Measurements from ENCODE around the gene RASGRF2.
"Not testable (repeated sequence)": the region's sequence is repeated elsewhere in the genome, so short reads cannot be mapped to it uniquely, and the experiment has no call there.

The RASGRF2 gene

GRCh38 chr5:81080809-81081460 is 120.8 kb downstream of the RASGRF2 start:
- DNase-seq, result no peak

- DNase-seq, result no peak
Measured at GRCh38 chr5:81081461-81081835, 121.3 kb downstream of the RASGRF2 start.

- DNase-seq, result no peak
Measured at GRCh38 chr5:81086881-81087281, 126.7 kb downstream of the RASGRF2 start.

DNA sequence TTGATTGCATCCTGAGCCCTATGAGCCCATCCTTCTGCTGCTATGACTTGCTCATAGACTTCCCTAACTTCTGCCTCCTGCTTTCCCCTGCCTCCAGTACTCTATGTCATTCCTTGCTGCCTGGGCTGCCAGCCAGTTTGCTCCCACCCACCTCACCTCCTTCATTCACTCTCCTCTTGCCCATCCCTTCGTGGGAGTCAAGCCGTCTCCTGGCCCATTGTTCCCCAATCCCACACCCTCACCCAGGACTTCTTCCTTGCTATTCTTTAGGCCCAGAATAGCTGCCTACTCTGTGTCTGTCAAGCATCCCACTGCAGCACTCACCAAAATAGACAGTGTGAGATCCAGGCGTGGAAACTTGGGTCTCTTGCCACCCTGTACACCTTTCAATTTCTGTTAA is 131.0 kb downstream of the RASGRF2 start:
- DNase-seq, result no peak

DNA sequence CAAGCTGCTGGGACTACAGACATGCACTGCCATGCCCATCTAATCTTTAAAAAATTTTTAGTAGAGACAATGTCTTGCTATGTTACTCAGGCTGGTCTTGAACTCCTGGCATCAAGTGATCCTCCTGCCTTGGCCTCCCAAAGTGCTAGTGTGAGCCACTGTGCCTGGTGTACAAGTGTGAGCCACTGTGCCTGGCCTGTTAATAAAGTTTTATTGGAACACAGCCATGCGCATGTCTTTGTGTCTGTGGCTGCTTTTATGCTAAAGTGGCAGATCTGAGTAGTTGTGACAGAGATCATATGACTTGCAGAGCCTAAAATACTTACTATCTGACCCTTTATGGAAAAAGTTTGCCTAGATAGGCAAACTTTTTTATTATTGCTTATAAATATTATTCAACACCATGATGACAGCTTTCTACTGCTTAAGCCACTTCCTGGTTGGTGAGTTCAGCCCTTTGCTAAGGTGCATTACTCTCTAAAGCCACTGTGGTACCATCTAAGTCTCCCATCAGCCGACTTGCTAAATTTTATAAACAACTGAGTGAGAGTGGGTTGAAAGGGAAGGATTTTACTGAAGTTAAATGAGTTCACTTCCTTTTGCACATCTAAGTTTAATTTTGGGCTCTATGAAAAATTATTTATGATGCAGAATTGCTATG is 133.5 kb downstream of the RASGRF2 start:
- DNase-seq, result no peak

DNA sequence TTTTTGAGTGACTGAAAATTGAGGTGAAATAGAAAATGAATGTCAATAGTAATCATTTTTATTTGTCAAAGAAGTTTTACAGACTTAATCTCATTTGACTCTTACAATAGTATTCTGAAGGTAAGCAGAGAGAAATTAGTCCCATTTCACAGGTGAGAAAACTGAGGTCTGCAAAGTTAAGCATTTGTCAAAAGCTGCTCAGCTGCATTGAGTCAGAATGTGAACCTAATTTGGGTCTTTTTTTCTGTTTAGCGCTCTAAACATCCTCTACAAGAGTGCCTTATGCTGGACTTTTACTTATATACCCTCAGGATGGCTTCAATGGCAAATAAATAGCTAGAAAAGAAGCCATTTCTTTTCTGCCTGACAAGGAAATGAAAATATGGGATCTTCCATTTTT is 135.7 kb downstream of the RASGRF2 start:
- no peak for DNase-seq

DNA sequence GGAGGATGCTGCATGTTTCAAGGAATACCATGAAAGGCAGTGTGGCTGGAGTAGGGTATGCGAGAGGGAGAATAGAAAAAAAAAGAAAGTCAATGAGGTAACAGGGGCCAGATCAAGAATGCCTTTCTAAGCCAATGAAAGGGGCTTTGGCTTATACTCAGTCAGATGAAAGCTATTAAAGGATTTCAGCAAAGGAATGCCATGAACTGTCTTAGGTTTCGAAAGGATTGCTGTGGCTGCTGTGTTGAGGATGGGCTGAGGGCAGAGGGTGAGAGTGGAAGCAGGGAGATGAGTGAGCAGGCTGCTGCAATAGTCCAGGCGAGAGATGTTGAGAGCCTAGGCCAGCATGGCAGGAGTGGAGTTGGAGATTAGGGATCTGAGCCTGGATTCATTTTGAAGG is 137.6 kb downstream of the RASGRF2 start:
- DNase-seq, result no peak

GRCh38 chr5:81105261-81105877 is 145.2 kb downstream of the RASGRF2 start:
- DNase-seq, result no peak

DNA sequence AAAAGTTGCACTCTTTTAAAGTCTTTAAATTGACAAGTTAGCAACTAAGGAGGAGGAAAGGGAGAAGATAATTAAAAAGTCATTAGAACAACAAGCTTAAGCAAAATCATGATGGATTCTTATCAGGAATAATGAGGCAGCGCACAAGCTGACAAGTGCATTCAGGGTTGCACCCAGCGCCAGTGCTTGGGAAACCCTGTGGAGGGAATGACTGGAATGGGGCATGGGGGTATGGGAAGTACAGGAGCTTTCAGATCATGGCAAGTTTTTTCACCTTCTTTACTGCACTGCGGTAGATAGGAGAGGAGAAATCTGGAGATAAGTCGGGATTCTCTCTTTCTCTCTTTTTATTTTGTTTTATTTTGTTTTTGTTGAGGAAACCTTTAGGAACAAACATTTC is 155.1 kb downstream of the RASGRF2 start:
- DNase-seq, result no peak

DNA sequence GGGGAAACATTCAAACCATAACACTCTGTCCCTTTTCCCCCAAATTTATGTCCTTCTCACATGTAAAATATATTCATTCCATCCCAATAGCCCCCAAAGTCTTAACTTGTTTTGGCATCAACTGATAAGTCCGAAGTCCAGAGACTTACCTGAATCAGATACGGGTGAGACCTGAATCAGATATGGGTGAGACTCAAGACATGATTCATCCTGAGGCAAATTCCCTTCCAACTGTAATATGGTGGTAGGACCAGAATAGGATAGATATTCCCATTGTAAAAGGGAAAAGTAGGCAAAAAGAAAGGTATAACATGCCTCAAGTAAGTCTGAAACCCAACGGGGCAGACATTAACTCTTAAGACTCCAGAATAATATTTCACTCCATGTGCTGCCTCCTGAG is 157.4 kb downstream of the RASGRF2 start:
- no peak for DNase-seq

DNA sequence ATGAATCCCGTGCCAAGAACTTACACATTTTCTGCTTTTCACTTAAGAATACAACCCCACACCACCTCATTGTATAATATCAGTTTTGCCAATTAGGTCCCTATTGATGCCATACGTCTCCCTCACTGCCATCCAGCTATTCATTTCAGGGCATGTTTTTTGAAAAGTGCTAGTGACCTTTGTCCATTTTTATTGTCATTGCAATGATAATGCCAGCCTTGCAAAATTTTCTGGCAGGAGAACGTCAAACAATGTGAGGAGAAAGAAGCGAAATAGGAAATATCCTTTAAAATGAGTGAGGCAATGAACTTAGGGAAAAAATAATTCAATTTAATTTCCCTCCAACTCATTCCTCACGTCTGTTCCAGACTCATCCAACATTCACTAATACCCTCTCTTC is 161.1 kb downstream of the RASGRF2 start:
- DNase-seq, result no peak

DNA sequence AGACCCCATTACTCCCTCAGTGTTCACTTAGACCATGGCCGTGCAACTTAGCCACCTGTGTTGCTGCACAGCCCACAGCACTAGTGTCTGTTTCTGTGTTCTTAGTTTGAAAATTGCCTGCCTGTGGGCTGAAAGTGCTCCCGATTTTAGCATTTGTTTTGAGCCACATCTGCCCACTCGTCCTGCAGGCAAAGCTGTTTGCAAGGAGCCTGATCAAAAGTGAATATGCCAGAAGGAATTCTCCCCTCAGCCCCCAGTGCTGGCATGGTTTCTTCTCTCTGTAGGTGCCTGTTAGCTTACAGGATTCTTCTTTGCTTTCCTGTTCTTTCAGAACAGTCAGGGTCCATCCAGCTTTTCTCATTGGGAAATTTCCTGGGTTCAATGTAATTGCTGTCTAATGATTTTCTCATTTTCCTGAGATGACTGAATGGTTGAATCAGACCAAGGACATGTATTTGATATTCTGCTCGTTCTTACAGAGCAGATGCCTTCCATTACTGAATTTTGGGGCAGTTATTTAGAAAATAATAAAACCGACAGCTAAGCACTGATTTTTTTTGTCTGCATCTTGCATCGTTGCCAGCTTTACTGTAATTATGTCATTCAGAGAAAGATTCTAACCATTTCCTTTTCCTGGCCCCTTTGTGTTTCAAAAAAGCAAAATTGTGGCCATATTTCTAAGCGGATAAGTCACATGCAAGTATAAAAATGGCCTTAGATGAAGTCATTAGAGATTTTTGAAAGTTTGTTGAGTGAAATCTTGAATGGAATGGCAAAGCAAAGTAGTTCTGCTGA is 161.9 kb downstream of the RASGRF2 start:
- DNase-seq, result no peak

DNA sequence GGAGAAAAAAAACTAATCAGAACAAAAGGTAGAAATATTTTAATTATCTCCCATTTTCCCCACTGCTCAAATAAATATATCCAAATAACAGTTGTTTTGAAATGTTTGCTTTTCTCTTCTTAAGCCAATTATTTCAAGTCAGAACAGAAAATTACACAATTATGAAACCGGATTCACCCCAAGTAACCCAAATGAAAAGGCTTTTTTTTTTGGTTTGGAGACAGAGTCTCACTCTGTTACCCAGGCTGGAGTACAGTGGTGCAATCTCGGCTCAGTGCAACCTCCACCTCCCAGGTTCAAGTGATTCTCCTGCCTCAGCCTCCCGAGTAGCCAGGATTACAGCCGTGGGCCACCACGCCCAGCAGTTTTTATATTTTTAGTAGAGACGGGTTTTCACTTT is 164.5 kb downstream of the RASGRF2 start:
- DNase-seq, result not testable (repeated sequence)

GRCh38 chr5:81125959-81126358 is 165.8 kb downstream of the RASGRF2 start:
- DNase-seq, result no peak

DNA sequence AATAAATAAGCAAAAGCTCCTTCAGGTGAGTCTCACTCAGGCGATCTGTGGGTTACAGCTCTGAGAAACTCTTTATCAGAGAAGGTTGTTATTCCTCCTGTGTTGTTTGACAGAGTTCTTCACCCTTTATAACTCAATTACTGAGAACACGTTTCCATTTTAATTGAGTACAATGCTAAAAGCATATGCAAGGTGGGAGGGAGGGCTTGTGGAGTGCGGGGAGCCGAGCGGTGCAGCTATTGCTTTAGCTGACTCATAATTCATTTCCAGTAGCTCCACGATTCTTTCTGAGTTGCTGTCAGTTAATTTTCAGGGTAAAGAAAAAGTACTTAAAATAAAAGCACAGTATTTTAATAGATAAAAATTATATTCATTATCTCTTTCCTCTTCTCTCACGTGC is 168.3 kb downstream of the RASGRF2 start:
- DNase-seq, result no peak

DNA sequence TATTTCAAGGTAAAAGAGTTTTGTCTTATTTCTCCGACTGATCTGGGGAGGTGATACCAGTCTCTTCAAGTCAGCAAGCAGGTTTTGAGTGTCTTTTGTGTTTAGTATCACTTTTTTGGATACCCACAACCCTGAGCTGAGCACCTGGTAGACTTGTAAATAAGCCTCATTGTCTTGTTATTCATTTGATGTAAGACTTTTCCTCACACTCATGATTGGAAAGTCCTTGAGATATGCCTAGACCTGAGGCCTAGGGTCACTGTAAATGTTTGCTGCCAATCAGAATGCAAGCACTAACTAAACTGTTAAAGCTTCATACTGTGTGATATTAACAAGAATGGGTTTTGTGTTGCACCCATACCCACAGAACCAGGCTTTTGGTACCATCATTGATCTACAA is 172.2 kb downstream of the RASGRF2 start:
- no peak for DNase-seq

- DNase-seq, result no peak
Measured at GRCh38 chr5:81134066-81134465, 173.9 kb downstream of the RASGRF2 start.

- no peak for DNase-seq
Measured at GRCh38 chr5:81134566-81134965, 174.4 kb downstream of the RASGRF2 start.

GRCh38 chr5:81136557-81136956 is 176.4 kb downstream of the RASGRF2 start:
- DNase-seq, result no peak

DNA sequence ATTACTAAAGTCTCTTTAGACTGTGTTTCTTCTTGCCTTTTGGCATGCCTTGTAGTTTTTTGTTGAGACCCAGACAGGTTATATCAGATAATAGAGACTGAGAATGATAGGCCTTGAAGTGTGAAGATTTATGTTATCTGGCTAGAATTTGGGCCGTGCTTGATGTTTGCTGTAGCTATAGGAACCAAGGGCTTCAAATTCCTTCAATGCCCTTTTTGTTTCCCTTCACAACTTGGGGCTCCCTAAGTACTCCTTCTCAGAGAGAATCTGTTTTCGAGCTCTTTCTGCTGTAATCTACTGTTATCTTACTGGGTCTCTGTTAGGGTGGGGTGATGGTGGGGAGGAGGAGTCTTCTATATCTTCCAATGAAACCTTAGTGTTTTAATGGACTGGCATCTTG is 177.7 kb downstream of the RASGRF2 start:
- no peak for DNase-seq

- DNase-seq, result no peak
Measured at GRCh38 chr5:81140441-81140840, 180.3 kb downstream of the RASGRF2 start.

GRCh38 chr5:81140943-81141342 is 180.8 kb downstream of the RASGRF2 start:
- DNase-seq, result no peak

- no peak for DNase-seq
Measured at GRCh38 chr5:81142108-81142507, 181.9 kb downstream of the RASGRF2 start.

Data from CD4-positive, alpha-beta T cell treated with Interleukin-6 for 4 hours (primary cell).